Measurements from ENCODE around the gene LTO1.
"Not testable (repeated sequence)": the region's sequence is repeated elsewhere in the genome, so short reads cannot be mapped to it uniquely, and the experiment has no call there.

The LTO1 gene

GRCh38 chr11:69700278-69701140, 25.4 kb upstream of the LTO1 start:
- no peak overlapping the region for H3K9ac ChIP-seq (ENCODE audit: low read length in 5 of 5)
- H3K4me3 ChIP-seq (ENCODE audit: low read depth in 1 of 5, low read length in 5 of 5): no peak overlapping the region
- H3K27me3 ChIP-seq (ENCODE audit: control insufficient read depth in 5 of 5, insufficient read depth in 4 of 5, low read length in 5 of 5): peaks cover 31 to 54% (median 51%) of the 10 kb centered on the region in 5 donors
- no peaks in the 10 kb centered on the region for H3K36me3 ChIP-seq (ENCODE audit: control insufficient read depth in 5 of 5, insufficient read depth in 5 of 5, low read length in 5 of 5)
- H3K9me3 ChIP-seq (ENCODE audit: control insufficient read depth in 5 of 5, low read length in 5 of 5): no peaks in the 10 kb centered on the region
- H3K4me1 ChIP-seq (ENCODE audit: control insufficient read depth in 5 of 5, insufficient read depth in 5 of 5, low read length in 5 of 5): peaks cover 0 to 28% (median 15%) of the 10 kb centered on the region in 5 donors
- no peak overlapping the region for H3K27ac ChIP-seq (ENCODE audit: low read depth, low read length)

DNA sequence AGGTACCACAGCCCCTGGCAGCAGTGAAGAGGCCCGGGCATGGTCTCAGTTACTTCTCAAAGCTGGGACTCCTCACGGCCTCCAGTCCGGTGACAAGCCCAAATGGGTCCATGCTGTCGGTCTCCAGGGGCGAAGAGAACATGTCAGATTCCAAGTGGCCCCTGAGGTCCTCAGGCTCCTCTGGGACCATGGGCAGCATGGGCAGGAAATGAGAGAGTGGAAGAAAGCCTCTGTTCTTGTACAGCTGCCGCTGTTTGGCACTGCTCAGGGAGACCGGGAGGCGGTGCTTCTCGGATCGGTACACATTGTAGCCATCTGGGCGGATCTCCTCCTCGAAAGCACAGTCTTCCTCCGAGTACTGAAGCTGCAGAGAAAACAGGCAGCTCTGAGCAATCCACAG, 24.1 kb upstream of the LTO1 start:
- Histone ChIP-seq H3K36me3 (ENCODE audit: control insufficient read depth in 5 of 5, insufficient read depth in 5 of 5, low read length in 5 of 5) (no peaks in the 10 kb centered on the region), H3K27ac (ENCODE audit: low read depth, low read length) (no peak overlapping the region), H3K4me1 (ENCODE audit: control insufficient read depth in 5 of 5, insufficient read depth in 5 of 5, low read length in 5 of 5) (peaks cover 0 to 22% (median 9%) of the 10 kb centered on the region in 5 donors), H3K27me3 (ENCODE audit: control insufficient read depth in 5 of 5, insufficient read depth in 4 of 5, low read length in 5 of 5) (peaks cover 24 to 52% (median 46%) of the 10 kb centered on the region in 5 donors), H3K9me3 (ENCODE audit: control insufficient read depth in 5 of 5, low read length in 5 of 5) (no peaks in the 10 kb centered on the region), H3K4me3 (ENCODE audit: low read depth in 1 of 5, low read length in 5 of 5) (no peak overlapping the region), H3K9ac (ENCODE audit: low read length in 5 of 5) (no peak overlapping the region)

GRCh38 chr11:69698362-69698761, 23.2 kb upstream of the LTO1 start:
- Histone ChIP-seq H3K4me1 (ENCODE audit: control insufficient read depth in 5 of 5, insufficient read depth in 5 of 5, low read length in 5 of 5) (peaks cover 0 to 15% (median 4%) of the 10 kb centered on the region in 5 donors), H3K9me3 (ENCODE audit: control insufficient read depth in 5 of 5, low read length in 5 of 5) (no peaks in the 10 kb centered on the region), H3K36me3 (ENCODE audit: control insufficient read depth in 5 of 5, insufficient read depth in 5 of 5, low read length in 5 of 5) (no peaks in the 10 kb centered on the region), H3K27ac (ENCODE audit: low read depth, low read length) (no peak overlapping the region), H3K9ac (ENCODE audit: low read length in 5 of 5) (no peak overlapping the region), H3K4me3 (ENCODE audit: low read depth in 1 of 5, low read length in 5 of 5) (no peak overlapping the region), H3K27me3 (ENCODE audit: control insufficient read depth in 5 of 5, insufficient read depth in 4 of 5, low read length in 5 of 5) (peaks cover 20 to 50% (median 45%) of the 10 kb centered on the region in 5 donors)

DNA sequence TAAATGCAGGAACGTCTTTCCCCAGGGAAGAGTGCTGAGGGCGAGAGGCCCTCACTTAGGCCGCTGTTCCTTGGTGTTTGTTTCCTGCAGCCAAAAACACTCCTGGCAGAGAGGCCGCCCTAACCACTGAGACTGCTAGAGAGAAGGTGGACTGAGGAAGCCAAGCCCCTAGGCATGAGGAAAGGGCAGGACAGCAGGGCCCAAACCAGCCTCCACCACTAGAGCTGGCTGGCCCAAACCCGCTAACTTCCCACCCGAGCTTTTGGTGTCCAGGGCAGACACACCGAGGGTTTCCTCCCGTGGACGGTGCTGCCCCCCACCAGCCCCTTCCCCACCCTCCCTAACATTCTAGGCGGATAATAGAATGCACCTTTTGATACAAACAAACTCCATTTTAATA, 22.7 kb upstream of the LTO1 start:
- Histone ChIP-seq H3K27me3 (ENCODE audit: control insufficient read depth in 5 of 5, insufficient read depth in 4 of 5, low read length in 5 of 5) (peaks cover 15 to 45% (median 40%) of the 10 kb centered on the region in 5 donors), H3K36me3 (ENCODE audit: control insufficient read depth in 5 of 5, insufficient read depth in 5 of 5, low read length in 5 of 5) (no peaks in the 10 kb centered on the region), H3K27ac (ENCODE audit: low read depth, low read length) (no peak overlapping the region), H3K9me3 (ENCODE audit: control insufficient read depth in 5 of 5, low read length in 5 of 5) (no peaks in the 10 kb centered on the region), H3K4me3 (ENCODE audit: low read depth in 1 of 5, low read length in 5 of 5) (no peak overlapping the region), H3K9ac (ENCODE audit: low read length in 5 of 5) (no peak overlapping the region), H3K4me1 (ENCODE audit: control insufficient read depth in 5 of 5, insufficient read depth in 5 of 5, low read length in 5 of 5) (peaks cover 0 to 10% (median 4%) of the 10 kb centered on the region in 5 donors)

- H3K4me3 ChIP-seq (ENCODE audit: low read depth in 1 of 5, low read length in 5 of 5): no peak overlapping the region
- peaks cover 0 to 9% (median 4%) of the 10 kb centered on the region in 5 donors for H3K4me1 ChIP-seq (ENCODE audit: control insufficient read depth in 5 of 5, insufficient read depth in 5 of 5, low read length in 5 of 5)
- H3K9ac ChIP-seq (ENCODE audit: low read length in 5 of 5): no peak overlapping the region
- H3K27me3 ChIP-seq (ENCODE audit: control insufficient read depth in 5 of 5, insufficient read depth in 4 of 5, low read length in 5 of 5): peaks cover 13 to 43% (median 38%) of the 10 kb centered on the region in 5 donors
- H3K27ac ChIP-seq (ENCODE audit: low read depth, low read length): no peak overlapping the region
- no peaks in the 10 kb centered on the region for H3K36me3 ChIP-seq (ENCODE audit: control insufficient read depth in 5 of 5, insufficient read depth in 5 of 5, low read length in 5 of 5)
- H3K9me3 ChIP-seq (ENCODE audit: control insufficient read depth in 5 of 5, low read length in 5 of 5): peaks cover 0 to 2% (median 0%) of the 10 kb centered on the region in 5 donors
These were observed 22.3 kb upstream of the LTO1 start for GRCh38 chr11:69697469-69697843.

DNA sequence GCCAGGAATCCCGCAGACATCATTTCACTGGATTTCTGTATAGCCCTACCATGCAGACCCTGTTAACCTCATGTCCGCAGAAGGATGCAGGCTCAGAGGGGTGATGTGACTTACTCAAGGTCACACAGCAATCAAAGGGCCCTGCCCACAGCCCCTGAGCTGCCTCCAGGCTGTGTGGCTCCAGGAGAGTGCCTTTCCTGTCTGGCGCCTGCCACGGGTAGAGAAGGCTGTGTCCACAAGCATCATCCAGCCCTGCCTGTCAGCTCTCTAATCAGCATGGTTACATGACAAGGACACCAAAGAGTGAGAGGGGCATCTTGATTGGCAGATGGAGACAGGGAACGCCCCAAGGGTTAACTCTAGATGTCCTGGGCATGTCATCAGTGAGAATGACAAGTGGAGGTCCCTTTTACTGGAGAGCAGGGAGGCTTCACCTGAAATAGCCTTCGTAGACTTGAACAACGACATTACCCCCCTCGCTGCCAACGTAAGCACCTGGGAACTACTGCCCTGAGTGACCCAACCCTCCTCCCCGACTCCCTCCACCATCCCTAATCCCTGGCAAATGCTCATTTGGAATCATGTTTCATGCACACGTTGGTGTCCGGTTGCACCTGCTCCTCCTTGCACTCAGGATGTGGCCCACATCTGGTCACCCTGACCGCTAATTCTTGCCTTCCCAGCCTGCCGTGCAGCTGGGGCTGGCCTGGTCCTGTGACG, 21.8 kb upstream of the LTO1 start:
- no peak overlapping the region for H3K4me3 ChIP-seq (ENCODE audit: low read depth in 1 of 5, low read length in 5 of 5)
- no peak overlapping the region for H3K27ac ChIP-seq (ENCODE audit: low read depth, low read length)
- no peaks in the 10 kb centered on the region for H3K36me3 ChIP-seq (ENCODE audit: control insufficient read depth in 5 of 5, insufficient read depth in 5 of 5, low read length in 5 of 5)
- H3K9ac ChIP-seq (ENCODE audit: low read length in 5 of 5): no peak overlapping the region
- peaks cover 0 to 5% (median 4%) of the 10 kb centered on the region in 5 donors for H3K9me3 ChIP-seq (ENCODE audit: control insufficient read depth in 5 of 5, low read length in 5 of 5)
- H3K27me3 ChIP-seq (ENCODE audit: control insufficient read depth in 5 of 5, insufficient read depth in 4 of 5, low read length in 5 of 5): peaks cover 13 to 41% (median 33%) of the 10 kb centered on the region in 5 donors
- peaks cover 0 to 7% (median 4%) of the 10 kb centered on the region in 5 donors for H3K4me1 ChIP-seq (ENCODE audit: control insufficient read depth in 5 of 5, insufficient read depth in 5 of 5, low read length in 5 of 5)

DNA sequence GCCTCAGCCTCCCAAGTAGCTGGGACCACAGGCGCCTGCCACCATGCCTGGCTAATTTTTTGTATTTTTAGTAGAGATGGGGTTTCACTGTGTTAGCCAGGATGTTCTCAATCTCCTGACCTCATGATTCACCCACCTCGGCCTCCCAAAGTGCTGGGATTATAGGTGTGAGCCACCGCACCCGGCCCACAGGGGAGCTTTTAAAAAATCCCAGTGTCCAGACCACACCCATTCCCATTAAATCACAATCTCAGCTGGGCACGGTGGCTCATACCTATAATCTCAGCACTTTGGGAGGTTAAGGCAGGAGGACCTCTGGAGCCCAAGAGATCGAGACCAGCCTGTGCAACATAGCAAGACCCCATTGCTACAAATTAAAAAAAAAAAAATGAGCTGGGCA, 20.8 kb upstream of the LTO1 start:
- H3K4me3 ChIP-seq (ENCODE audit: low read depth in 1 of 5, low read length in 5 of 5); H3K4me1 ChIP-seq (ENCODE audit: control insufficient read depth in 5 of 5, insufficient read depth in 5 of 5, low read length in 5 of 5); H3K9ac ChIP-seq (ENCODE audit: low read length in 5 of 5); H3K36me3 ChIP-seq (ENCODE audit: control insufficient read depth in 5 of 5, insufficient read depth in 5 of 5, low read length in 5 of 5); H3K27ac ChIP-seq (ENCODE audit: low read depth, low read length); H3K9me3 ChIP-seq (ENCODE audit: control insufficient read depth in 5 of 5, low read length in 5 of 5): not testable (repeated sequence)
- H3K27me3 ChIP-seq (ENCODE audit: control insufficient read depth in 5 of 5, insufficient read depth in 4 of 5, low read length in 5 of 5): peaks cover 12 to 34% (median 26%) of the 10 kb centered on the region in 5 donors

GRCh38 chr11:69695581-69695980, 20.4 kb upstream of the LTO1 start:
- Histone ChIP-seq H3K9me3 (ENCODE audit: control insufficient read depth in 5 of 5, low read length in 5 of 5) (peaks cover 0 to 5% (median 4%) of the 10 kb centered on the region in 5 donors), H3K9ac (ENCODE audit: low read length in 5 of 5) (no peak overlapping the region), H3K27ac (ENCODE audit: low read depth, low read length) (no peak overlapping the region), H3K4me3 (ENCODE audit: low read depth in 1 of 5, low read length in 5 of 5) (no peak overlapping the region), H3K36me3 (ENCODE audit: control insufficient read depth in 5 of 5, insufficient read depth in 5 of 5, low read length in 5 of 5) (no peaks in the 10 kb centered on the region), H3K4me1 (ENCODE audit: control insufficient read depth in 5 of 5, insufficient read depth in 5 of 5, low read length in 5 of 5) (peaks cover 0 to 3% (median under 1%) of the 10 kb centered on the region in 5 donors), H3K27me3 (ENCODE audit: control insufficient read depth in 5 of 5, insufficient read depth in 4 of 5, low read length in 5 of 5) (peaks cover 9 to 32% (median 22%) of the 10 kb centered on the region in 5 donors)

GRCh38 chr11:69694781-69695180, 19.6 kb upstream of the LTO1 start:
- Histone ChIP-seq H3K27ac (ENCODE audit: low read depth, low read length) (no peak overlapping the region), H3K27me3 (ENCODE audit: control insufficient read depth in 5 of 5, insufficient read depth in 4 of 5, low read length in 5 of 5) (peaks cover 9 to 32% (median 21%) of the 10 kb centered on the region in 5 donors)

GRCh38 chr11:69692422-69692821, 17.3 kb upstream of the LTO1 start:
- Histone ChIP-seq H3K9ac (ENCODE audit: low read length in 5 of 5) (no peak overlapping the region), H3K4me3 (ENCODE audit: low read depth in 1 of 5, low read length in 5 of 5) (no peak overlapping the region), H3K27ac (ENCODE audit: low read depth, low read length) (no peak overlapping the region), H3K36me3 (ENCODE audit: control insufficient read depth in 5 of 5, insufficient read depth in 5 of 5, low read length in 5 of 5) (no peaks in the 10 kb centered on the region), H3K4me1 (ENCODE audit: control insufficient read depth in 5 of 5, insufficient read depth in 5 of 5, low read length in 5 of 5) (no peaks in the 10 kb centered on the region), H3K9me3 (ENCODE audit: control insufficient read depth in 5 of 5, low read length in 5 of 5) (peaks cover 0 to 5% (median 4%) of the 10 kb centered on the region in 5 donors), H3K27me3 (ENCODE audit: control insufficient read depth in 5 of 5, insufficient read depth in 4 of 5, low read length in 5 of 5) (peaks cover 0 to 20% (median 12%) of the 10 kb centered on the region in 5 donors)

More at GRCh38 chr11:69694781-69695180, 19.6 kb upstream of the LTO1 start:
- Histone ChIP-seq H3K9ac (ENCODE audit: low read length in 5 of 5) (no peak overlapping the region), H3K36me3 (ENCODE audit: control insufficient read depth in 5 of 5, insufficient read depth in 5 of 5, low read length in 5 of 5) (no peaks in the 10 kb centered on the region), H3K4me1 (ENCODE audit: control insufficient read depth in 5 of 5, insufficient read depth in 5 of 5, low read length in 5 of 5) (no peaks in the 10 kb centered on the region), H3K4me3 (ENCODE audit: low read depth in 1 of 5, low read length in 5 of 5) (no peak overlapping the region), H3K9me3 (ENCODE audit: control insufficient read depth in 5 of 5, low read length in 5 of 5) (peaks cover 0 to 5% (median 4%) of the 10 kb centered on the region in 5 donors)

Data from subcutaneous abdominal adipose tissue (tissue), 5 donors.